Fibroblast of lung (primary cell): Measurements from ENCODE around the gene PLA2G4F. TPM values are rescaled to one million over a fixed set of nuclear protein-coding genes. Genes with fewer than 3 reads are reported as not detected.

Source experiments
- DNase-seq, 2 donors: peaks; one replicate each; pipeline versions ENCODE4 v3.0.0 to v3.0.0-alpha.2; 2010; ENCODE audit warnings: low read depth in 2 of 2
- H2AFZ ChIP-seq: 2 replicates; pipeline ENCODE4 v1.5.1; 2012; ENCODE audit warnings: low read length, control low read depth, inconsistent platforms
- H3K27ac ChIP-seq: 2 replicates; pipeline ENCODE4 v1.5.1; 2011; ENCODE audit warnings: low read length, control low read depth; ENCODE audit not compliant: insufficient read depth
- H3K27me3 ChIP-seq: 2 replicates; pipeline ENCODE4 v1.5.1; 2011; ENCODE audit warnings: mild to moderate bottlenecking, low read length; ENCODE audit not compliant: control insufficient read depth, insufficient read depth
- H3K36me3 ChIP-seq: 2 replicates; pipeline ENCODE4 v1.5.1; 2011; ENCODE audit warnings: low read length; ENCODE audit not compliant: control insufficient read depth, insufficient read depth
- H3K4me1 ChIP-seq: 2 replicates; pipeline ENCODE4 v1.5.1; 2011; ENCODE audit warnings: low read length; ENCODE audit not compliant: control insufficient read depth, insufficient read depth; ENCODE audit errors: extremely low read depth
- H3K4me2 ChIP-seq: 2 replicates; pipeline ENCODE4 v1.5.1; 2011; ENCODE audit warnings: low read length, control low read depth; ENCODE audit not compliant: insufficient read depth; ENCODE audit errors: extremely low read depth
- H3K4me3 ChIP-seq, 4 experiments: fragments of 200-600 bp in 1 of 4; sonication (generic) in 1 of 4; replicated peaks in 1 of 4; 2 replicates each; pipeline ENCODE4 v1.5.1; 2011 to 2016; ENCODE audit warnings: low read length in 4 of 4, low read depth in 3 of 4, mild to moderate bottlenecking in 3 of 4, control low read depth in 2 of 4, inconsistent platforms in 1 of 4, mixed read lengths in 1 of 4; ENCODE audit not compliant: insufficient read depth in 1 of 4; ENCODE audit errors: control extremely low read depth in 1 of 4
- H3K79me2 ChIP-seq: 2 replicates; pipeline ENCODE4 v1.5.1; 2012; ENCODE audit warnings: mild to moderate bottlenecking, low read length, inconsistent platforms; ENCODE audit not compliant: control insufficient read depth, insufficient read depth
- H3K9ac ChIP-seq: 2 replicates; pipeline ENCODE4 v1.5.1; 2011; ENCODE audit warnings: mild to moderate bottlenecking, low read length, control low read depth; ENCODE audit not compliant: insufficient read depth
- H3K9me3 ChIP-seq: 2 replicates; pipeline ENCODE4 v1.5.1; 2012; ENCODE audit warnings: low read depth, low read length; ENCODE audit not compliant: control insufficient read depth, insufficient read depth
- H4K20me1 ChIP-seq: 2 replicates; pipeline ENCODE4 v1.5.1; 2011; ENCODE audit warnings: low read length; ENCODE audit not compliant: control insufficient read depth, insufficient read depth; ENCODE audit errors: extremely low read depth
- CTCF ChIP-seq, 2 donors: IDR thresholded peaks in 1 of 2; conservative IDR thresholded peaks in 1 of 2; 1 replicate in 1 of 2; 2 replicates in 1 of 2; pipeline ENCODE4 v1.5.1; 2011 to 2012; ENCODE audit warnings: low read length in 2 of 2, control low read depth in 1 of 2, inconsistent platforms in 1 of 2, low read depth in 1 of 2, mild to moderate bottlenecking in 1 of 2
- EZH2 ChIP-seq: IDR thresholded peaks from 2 replicates; pipeline ENCODE4 v1.5.1; 2012; ENCODE audit warnings: low read length, control low read depth, mild to moderate bottlenecking; ENCODE audit errors: missing control alignments
- polyA plus RNA-seq, 2 donors: library from polyadenylated mRNA; depleted of rRNA in 1 of 2; stranded (reverse) in 1 of 2; unstranded in 1 of 2; fragments of >200 nt; gene quantifications; 2 replicates each; pipeline ENCODE4 v1.2.1, GENCODE V29; 2011 to 2012; ENCODE audit warnings: missing spikeins in 1 of 2
- total RNA-seq: library from RNA; depleted of rRNA; stranded (reverse); fragments of >200 nt; gene quantifications from 2 replicates; pipeline ENCODE4 v1.2.1, GENCODE V29; 2014

The PLA2G4F gene
- total and polyA plus RNA-seq, 2 donors (not counting 1 experiment from before 2014, with no cell fraction given): not detected

DNA sequence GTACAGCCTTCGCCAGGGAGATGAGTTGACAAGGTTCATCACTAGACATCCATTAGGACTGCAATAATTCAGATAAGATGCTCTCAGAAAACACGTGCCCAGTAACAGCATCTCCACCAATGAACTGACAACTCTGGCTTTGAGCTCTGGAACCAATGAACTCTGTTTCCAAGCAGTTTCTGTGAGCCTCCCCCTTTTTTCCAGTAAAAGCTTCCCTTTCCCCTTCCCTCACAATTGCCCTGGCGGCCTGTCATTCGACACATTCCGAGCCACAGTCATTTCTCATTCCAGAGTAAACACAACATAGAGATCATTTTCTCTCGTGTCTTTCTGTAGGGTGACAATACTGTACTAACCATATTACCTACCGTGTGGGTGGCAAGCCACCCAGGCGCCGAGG lies 65.7 kb downstream of the PLA2G4F start:
- Histone ChIP-seq H3K4me1 (no peaks in the 10 kb centered on the region), H3K27me3 (peaks cover 17% of the 10 kb centered on the region), H2AFZ (no peak overlapping the region), H4K20me1 (no peaks in the 10 kb centered on the region), H3K36me3 (no peaks in the 10 kb centered on the region), H3K79me2 (no peaks in the 10 kb centered on the region), H3K9me3 (no peaks in the 10 kb centered on the region), H3K4me3 (no peak overlapping the region), H3K4me2 (no peak overlapping the region), H3K9ac (no peak overlapping the region), H3K27ac (no peak overlapping the region)
- TF ChIP-seq CTCF (conservative IDR thresholded peaks at IDR 0.05 in 1 of 2, IDR thresholded peaks at IDR 0.05 in 1 of 2; ENCODE audit: low read depth in 1 of 2, low read length in 2 of 2) (no peak), EZH2 (no peak)
- DNase-seq: no peak

GRCh38 chr15:42090370-42090769 lies 66.1 kb downstream of the PLA2G4F start:
- no peak overlapping the region for H3K27ac ChIP-seq
- H4K20me1 ChIP-seq: no peaks in the 10 kb centered on the region

DNA sequence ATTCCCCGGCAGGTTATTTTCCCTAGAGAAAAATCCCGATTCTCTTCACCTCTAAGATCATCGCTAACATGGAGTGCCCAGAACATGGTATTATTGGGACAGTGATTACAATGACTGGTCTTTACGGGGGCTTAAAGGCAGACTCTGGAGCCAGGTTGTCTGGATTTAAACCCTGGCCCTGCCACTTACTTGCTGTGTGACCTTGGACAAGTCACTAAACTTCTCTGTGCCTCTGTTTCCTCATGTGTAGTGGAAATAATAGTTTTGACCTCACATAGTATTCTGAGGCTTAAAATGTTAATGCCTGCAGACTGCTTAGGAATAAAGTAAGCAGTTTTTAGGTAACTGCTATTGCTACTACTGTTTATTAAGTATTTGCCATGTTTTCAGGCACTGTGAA lies 66.5 kb downstream of the PLA2G4F start:
- Histone ChIP-seq H3K9me3 (no peaks in the 10 kb centered on the region), H3K4me3 (no peak overlapping the region), H3K27ac (no peak overlapping the region), H3K4me2 (no peak overlapping the region), H3K27me3 (peaks cover 19% of the 10 kb centered on the region), H4K20me1 (no peaks in the 10 kb centered on the region), H3K79me2 (no peaks in the 10 kb centered on the region), H3K36me3 (no peaks in the 10 kb centered on the region), H3K4me1 (no peaks in the 10 kb centered on the region), H2AFZ (no peak overlapping the region), H3K9ac (no peak overlapping the region)
- TF ChIP-seq CTCF (conservative IDR thresholded peaks at IDR 0.05 in 1 of 2, IDR thresholded peaks at IDR 0.05 in 1 of 2; ENCODE audit: low read depth in 1 of 2, low read length in 2 of 2) (no peak), EZH2 (no peak)
- no peak for DNase-seq

More at GRCh38 chr15:42090370-42090769, 66.1 kb downstream of the PLA2G4F start:
- H3K27me3 ChIP-seq: peaks cover 18% of the 10 kb centered on the region
- DNase-seq: no peak
- no peak for TF ChIP-seq EZH2
- H3K4me2 ChIP-seq: no peak overlapping the region
- H3K4me1 ChIP-seq: no peaks in the 10 kb centered on the region
- H3K9ac ChIP-seq: no peak overlapping the region
- H3K4me3 ChIP-seq: no peak overlapping the region
- no peaks in the 10 kb centered on the region for H3K36me3 ChIP-seq
- no peaks in the 10 kb centered on the region for H3K79me2 ChIP-seq
- H2AFZ ChIP-seq: no peak overlapping the region
- H3K9me3 ChIP-seq: no peaks in the 10 kb centered on the region

Other genes starting within 250 kb of the PLA2G4F start
- 9.5 and 22.0 TPM in 2 replicates for gene EHD4, start 184.1 kb downstream of the PLA2G4F start, total RNA-seq
- gene EHD4, start 184.1 kb downstream of the PLA2G4F start, polyA plus RNA-seq: 19.3 and 37.0 TPM in 2 replicates
- gene PLA2G4E, start 135.6 kb downstream of the PLA2G4F start, total RNA-seq: not detected in 2 replicates
- gene PLA2G4E, start 135.6 kb downstream of the PLA2G4F start, polyA plus RNA-seq: not detected in 2 replicates
- not detected in 2 replicates for gene PLA2G4D, start 62.1 kb downstream of the PLA2G4F start, total RNA-seq
- not detected in 2 replicates for gene PLA2G4D, start 62.1 kb downstream of the PLA2G4F start, polyA plus RNA-seq
- 45.5 and 55.5 TPM in 2 replicates for gene VPS39, start 51.7 kb upstream of the PLA2G4F start, total RNA-seq
- gene VPS39, start 51.7 kb upstream of the PLA2G4F start, polyA plus RNA-seq: 49.0 and 53.7 TPM in 2 replicates
- gene GANC, start 116.6 kb upstream of the PLA2G4F start, total RNA-seq: 15.4 and 24.6 TPM in 2 replicates
- gene GANC, start 116.6 kb upstream of the PLA2G4F start, polyA plus RNA-seq: 14.2 and 15.1 TPM in 2 replicates
- gene TMEM87A, start 116.8 kb upstream of the PLA2G4F start, total RNA-seq: 54.2 and 61.8 TPM in 2 replicates
- 36.1 and 44.8 TPM in 2 replicates for gene TMEM87A, start 116.8 kb upstream of the PLA2G4F start, polyA plus RNA-seq
- gene CAPN3, start 202.9 kb upstream of the PLA2G4F start, total RNA-seq: 1.8 and 3.6 TPM in 2 replicates
- 1.3 and 1.8 TPM in 2 replicates for gene CAPN3, start 202.9 kb upstream of the PLA2G4F start, polyA plus RNA-seq